Subcutaneous abdominal adipose tissue (tissue), 5 donors: ENCODE data around the gene GAB2.

ENCODE experiments used
- H3K27ac ChIP-seq: one replicate; pipeline ENCODE4 v1.7.0; 2013; ENCODE audit warnings: low read depth, mild to moderate bottlenecking, inconsistent platforms, low read length, moderate library complexity
- H3K27me3 ChIP-seq, 5 donors: one replicate each; pipeline ENCODE4 v1.7.0; 2013; ENCODE audit warnings: low read length in 5 of 5, inconsistent platforms in 1 of 5; ENCODE audit not compliant: control insufficient read depth in 5 of 5, insufficient read depth in 4 of 5
- H3K36me3 ChIP-seq, 5 donors: one replicate each; pipeline ENCODE4 v1.7.0; 2013; ENCODE audit warnings: low read length in 5 of 5; ENCODE audit not compliant: control insufficient read depth in 5 of 5, insufficient read depth in 5 of 5
- H3K4me1 ChIP-seq, 5 donors: one replicate each; pipeline ENCODE4 v1.7.0; 2013; ENCODE audit warnings: low read length in 5 of 5, mild to moderate bottlenecking in 3 of 5, moderate library complexity in 1 of 5; ENCODE audit not compliant: control insufficient read depth in 5 of 5, insufficient read depth in 5 of 5
- H3K4me3 ChIP-seq, 5 donors: one replicate each; pipeline ENCODE4 v1.7.0; 2013; ENCODE audit warnings: low read length in 5 of 5, low read depth in 1 of 5
- H3K9ac ChIP-seq, 5 donors: one replicate each; pipeline ENCODE4 v1.7.0; 2013; ENCODE audit warnings: low read length in 5 of 5, mild to moderate bottlenecking in 4 of 5, moderate library complexity in 3 of 5
- H3K9me3 ChIP-seq, 5 donors: one replicate each; pipeline ENCODE4 v1.7.0; 2013; ENCODE audit warnings: low read length in 5 of 5; ENCODE audit not compliant: control insufficient read depth in 5 of 5
- donor health status: healthy.
- donor health status: healthy.
- donor health status: healthy.
- donor health status: healthy.
- donor health status: healthy.

Gene GAB2

DNA sequence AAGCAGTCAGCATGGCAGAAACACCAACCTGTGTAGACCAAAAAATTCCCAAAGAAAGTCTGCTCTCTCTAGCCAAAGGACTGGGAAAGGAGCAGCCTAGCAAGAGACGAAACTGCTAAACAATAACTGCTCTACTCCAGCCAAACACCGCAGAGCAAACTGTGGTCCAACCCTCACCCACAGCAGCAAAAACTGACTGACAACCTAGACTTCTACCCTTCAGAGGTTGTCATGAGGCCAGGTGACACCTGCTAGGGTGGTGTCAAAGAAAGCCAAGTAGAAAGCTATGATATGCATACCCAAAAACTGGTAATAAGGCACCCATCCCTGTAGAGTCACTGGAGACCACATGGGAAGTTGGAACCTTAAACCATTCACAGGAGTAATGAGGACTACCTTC, 11.8 kb downstream of the GAB2 start:
- Histone ChIP-seq H3K4me3 (no peak overlapping the region), H3K9me3 (peaks cover 0 to 11% (median 8%) of the 10 kb centered on the region in 5 donors), H3K27me3 (no peaks in the 10 kb centered on the region), H3K36me3 (peaks cover 0 to 3% (median 0%) of the 10 kb centered on the region in 5 donors), H3K27ac (no peak overlapping the region), H3K9ac (no peak overlapping the region), H3K4me1 (peaks cover 0 to 16% (median 13%) of the 10 kb centered on the region in 5 donors)

GRCh38 chr11:78403781-78404180, 13.8 kb downstream of the GAB2 start:
- Histone ChIP-seq H3K9me3 (no peaks in the 10 kb centered on the region), H3K27me3 (no peaks in the 10 kb centered on the region), H3K9ac (no peak overlapping the region), H3K36me3 (peaks cover 0 to 2% (median 0%) of the 10 kb centered on the region in 5 donors), H3K4me1 (peaks cover 0 to 21% (median 13%) of the 10 kb centered on the region in 5 donors), H3K4me3 (no peak overlapping the region), H3K27ac (no peak overlapping the region)

DNA sequence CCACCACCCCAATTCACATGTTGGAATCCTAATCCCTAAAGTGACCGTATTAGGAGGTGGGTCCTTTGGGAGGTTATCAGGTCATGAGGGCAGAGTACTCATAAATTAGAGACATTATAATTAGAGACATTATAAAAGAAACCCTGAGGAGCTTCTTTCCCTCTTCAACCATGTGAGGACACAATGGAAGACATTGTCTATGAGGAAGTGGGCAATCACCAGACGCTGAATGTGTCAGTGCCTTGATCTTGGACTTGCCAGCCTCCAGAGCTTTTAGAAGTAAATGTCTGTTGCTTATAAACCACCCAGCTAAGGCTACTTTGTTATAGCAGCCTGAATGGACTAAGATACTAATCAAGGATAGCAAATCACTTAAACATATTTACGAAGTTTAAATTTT, 14.8 kb downstream of the GAB2 start:
- no peaks in the 10 kb centered on the region for H3K27me3 ChIP-seq
- no peaks in the 10 kb centered on the region for H3K9me3 ChIP-seq
- H3K27ac ChIP-seq = no peak overlapping the region
- no peak overlapping the region for H3K9ac ChIP-seq
- no peak overlapping the region for H3K4me3 ChIP-seq
- peaks cover 0 to 2% (median 0%) of the 10 kb centered on the region in 5 donors for H3K36me3 ChIP-seq
- H3K4me1 ChIP-seq = peaks cover 0 to 21% (median 13%) of the 10 kb centered on the region in 5 donors

DNA sequence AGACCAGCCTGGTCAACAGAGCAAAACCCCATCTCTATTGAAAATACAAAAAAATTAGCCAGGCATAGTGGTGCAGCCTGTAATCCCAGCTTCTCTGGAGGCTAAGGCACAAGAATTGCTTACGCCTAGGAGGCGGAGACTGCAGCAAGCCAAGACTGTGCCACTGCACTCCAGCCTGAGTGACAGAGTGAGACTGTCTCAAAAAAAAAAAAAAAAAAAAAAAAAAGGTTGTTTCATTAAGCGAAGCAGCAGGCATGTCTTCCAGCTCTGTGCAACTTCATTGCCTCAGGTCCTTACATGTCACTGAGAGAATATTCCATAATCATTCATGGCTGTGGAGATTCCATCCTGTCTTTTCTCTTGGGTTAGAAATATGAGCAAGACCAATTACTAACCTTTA, 16.9 kb downstream of the GAB2 start:
- Histone ChIP-seq H3K4me1 (peaks cover 0 to 29% (median 15%) of the 10 kb centered on the region in 5 donors), H3K36me3 (no peaks in the 10 kb centered on the region), H3K4me3 (no peak overlapping the region), H3K9me3 (no peaks in the 10 kb centered on the region), H3K27ac (no peak overlapping the region), H3K27me3 (no peaks in the 10 kb centered on the region), H3K9ac (no peak overlapping the region)

- no peaks in the 10 kb centered on the region for H3K27me3 ChIP-seq
- no peak overlapping the region for H3K4me3 ChIP-seq
- H3K9ac ChIP-seq = no peak overlapping the region
- H3K36me3 ChIP-seq = no peaks in the 10 kb centered on the region
- no peaks in the 10 kb centered on the region for H3K9me3 ChIP-seq
- peaks cover 0 to 34% (median 19%) of the 10 kb centered on the region in 5 donors for H3K4me1 ChIP-seq
- no peak overlapping the region for H3K27ac ChIP-seq
Measured at GRCh38 chr11:78400116-78400515, 17.5 kb downstream of the GAB2 start.

DNA sequence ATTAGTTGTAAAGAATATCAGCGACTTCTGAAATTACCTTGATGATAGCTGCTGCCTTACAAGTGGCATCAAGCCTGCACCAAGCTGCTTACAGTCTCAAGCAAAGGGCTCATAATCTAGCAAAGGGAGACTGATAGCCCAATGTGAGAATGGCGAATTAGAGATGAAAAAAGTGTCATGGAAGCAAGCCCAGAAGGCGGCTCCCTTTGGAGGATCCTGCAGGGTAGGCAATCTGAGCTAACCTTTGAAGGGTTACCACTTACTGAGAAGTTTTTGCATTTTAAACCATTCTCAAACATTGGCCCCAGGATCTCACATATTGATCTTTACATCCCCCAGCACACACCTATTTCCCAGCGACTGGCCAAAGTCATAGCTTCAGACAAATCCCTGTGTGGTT, 18.5 kb downstream of the GAB2 start:
- Histone ChIP-seq H3K4me1 (peaks cover 0 to 36% (median 18%) of the 10 kb centered on the region in 5 donors), H3K9ac (no peak overlapping the region), H3K27ac (no peak overlapping the region), H3K27me3 (no peaks in the 10 kb centered on the region), H3K9me3 (no peaks in the 10 kb centered on the region), H3K4me3 (no peak overlapping the region), H3K36me3 (no peaks in the 10 kb centered on the region)

DNA sequence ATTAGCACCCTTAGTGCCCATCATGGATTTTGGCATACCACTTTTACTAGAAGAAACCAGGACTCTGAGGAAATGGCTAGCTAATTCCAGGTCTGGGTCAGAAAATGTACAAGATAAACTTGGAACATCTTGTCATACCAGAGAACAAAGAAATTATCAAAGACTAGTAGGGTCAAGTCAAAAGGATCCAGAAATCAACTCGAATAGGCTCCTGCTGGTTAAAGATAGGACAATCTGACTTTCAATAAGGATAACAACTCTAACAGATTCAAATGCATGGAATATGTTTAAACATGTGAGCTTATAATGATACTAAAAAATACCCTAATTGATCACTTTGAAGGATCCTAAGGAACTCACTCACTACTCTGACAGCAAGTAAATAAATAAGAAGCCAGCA, 18.9 kb downstream of the GAB2 start:
- H3K27ac ChIP-seq = no peak overlapping the region
- H3K9me3 ChIP-seq = no peaks in the 10 kb centered on the region
- no peaks in the 10 kb centered on the region for H3K27me3 ChIP-seq
- H3K4me3 ChIP-seq = no peak overlapping the region
- H3K9ac ChIP-seq = no peak overlapping the region
- H3K4me1 ChIP-seq = peaks cover 0 to 32% (median 15%) of the 10 kb centered on the region in 5 donors
- H3K36me3 ChIP-seq = no peaks in the 10 kb centered on the region

- Histone ChIP-seq H3K27me3 (no peaks in the 10 kb centered on the region), H3K9me3 (no peaks in the 10 kb centered on the region), H3K36me3 (no peaks in the 10 kb centered on the region), H3K4me1 (peaks cover 0 to 28% (median 8%) of the 10 kb centered on the region in 5 donors), H3K27ac (no peak overlapping the region), H3K9ac (no peak overlapping the region), H3K4me3 (no peak overlapping the region)
Measured at GRCh38 chr11:78397398-78397797, 20.2 kb downstream of the GAB2 start.

- Histone ChIP-seq H3K27ac (no peak overlapping the region), H3K4me1 (peaks cover 0 to 31% (median 16%) of the 10 kb centered on the region in 5 donors), H3K9ac (no peak overlapping the region)
Measured at GRCh38 chr11:78395597-78395996, 22.0 kb downstream of the GAB2 start.

GRCh38 chr11:78392854-78393253, 24.8 kb downstream of the GAB2 start:
- no peak overlapping the region for H3K27ac ChIP-seq
- H3K4me1 ChIP-seq = peaks cover 0 to 25% (median 18%) of the 10 kb centered on the region in 5 donors
- H3K9ac ChIP-seq = no peak overlapping the region
- H3K4me3 ChIP-seq = no peak overlapping the region
- no peaks in the 10 kb centered on the region for H3K36me3 ChIP-seq
- H3K9me3 ChIP-seq = no peaks in the 10 kb centered on the region
- H3K27me3 ChIP-seq = no peaks in the 10 kb centered on the region

More at GRCh38 chr11:78395597-78395996, 22.0 kb downstream of the GAB2 start:
- Histone ChIP-seq H3K36me3 (no peaks in the 10 kb centered on the region), H3K27me3 (no peaks in the 10 kb centered on the region), H3K4me3 (no peak overlapping the region), H3K9me3 (no peaks in the 10 kb centered on the region)

- Histone ChIP-seq H3K27ac (no peak overlapping the region), H3K36me3 (no peaks in the 10 kb centered on the region), H3K27me3 (no peaks in the 10 kb centered on the region), H3K4me1 (peaks cover 0 to 23% (median 18%) of the 10 kb centered on the region in 5 donors), H3K9ac (no peak overlapping the region), H3K9me3 (no peaks in the 10 kb centered on the region), H3K4me3 (no peak overlapping the region)
Measured at GRCh38 chr11:78391424-78391823, 26.2 kb downstream of the GAB2 start.
